ENCODE results near the gene COLEC12.
"Not testable (repeated sequence)": the region's sequence is repeated elsewhere in the genome, so short reads cannot be mapped to it uniquely, and the experiment has no call there.

COLEC12 gene

GRCh38 chr18:312415-312814 is 188.1 kb downstream of the COLEC12 start:
- in situ Hi-C loops (cut with HindIII; ENCODE audit: low pct_unique_long_range_greater_than_20kb, low sequenced_read_pairs) = no loop called here
- TF ChIP-seq JUND (IDR thresholded peaks at IDR 0.05; ENCODE audit: low read depth) = no peak
- DNase-seq (ENCODE audit: low read depth in 1 of 2, low spot score in 1 of 2) = no peak

DNA sequence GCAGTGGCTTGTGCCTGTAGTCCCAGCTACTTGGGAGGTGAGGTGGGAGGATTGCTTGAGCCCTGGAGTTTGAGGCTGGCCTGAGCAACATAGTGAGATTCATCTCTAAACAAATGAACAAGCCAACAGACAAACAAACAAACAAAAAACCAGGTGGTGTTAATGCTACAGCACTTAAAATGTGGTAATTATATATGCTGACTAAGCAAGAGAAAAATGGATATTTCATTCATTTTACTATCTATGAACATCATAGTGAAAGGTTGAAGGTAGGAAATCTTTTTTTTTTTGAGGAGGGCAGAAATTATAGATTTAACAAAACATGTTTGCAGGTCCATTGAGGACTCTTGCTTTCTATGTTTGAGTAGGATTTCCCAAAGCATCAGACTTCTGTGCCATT is 190.5 kb downstream of the COLEC12 start:
- no peak for DNase-seq (ENCODE audit: low read depth in 1 of 2, low spot score in 1 of 2)
- in situ Hi-C loops (cut with HindIII; ENCODE audit: low pct_unique_long_range_greater_than_20kb, low sequenced_read_pairs) = no loop called here
- TF ChIP-seq JUND (IDR thresholded peaks at IDR 0.05; ENCODE audit: low read depth) = no peak

DNA sequence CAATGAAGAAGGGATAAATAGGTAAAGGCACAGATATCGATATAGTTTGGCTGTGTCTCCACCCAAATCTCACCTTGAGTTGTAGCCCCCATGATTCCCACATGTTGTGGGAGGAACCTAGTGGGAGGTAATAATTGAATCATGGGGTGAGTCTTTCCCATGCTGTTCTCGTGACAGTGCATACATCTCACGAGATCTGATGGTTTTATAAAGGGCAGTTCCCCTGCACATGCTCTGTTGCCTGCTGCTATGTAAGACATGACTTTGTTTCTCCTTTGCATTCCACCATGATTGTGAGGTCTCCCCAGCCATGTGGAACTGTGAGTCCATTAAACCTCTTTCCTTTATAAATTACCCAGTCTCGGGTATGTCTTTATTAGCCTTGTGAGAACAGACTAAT is 192.4 kb downstream of the COLEC12 start:
- in situ Hi-C loops (cut with HindIII; ENCODE audit: low pct_unique_long_range_greater_than_20kb, low sequenced_read_pairs); DNase-seq (ENCODE audit: low read depth in 1 of 2, low spot score in 1 of 2): not testable (repeated sequence)

DNA sequence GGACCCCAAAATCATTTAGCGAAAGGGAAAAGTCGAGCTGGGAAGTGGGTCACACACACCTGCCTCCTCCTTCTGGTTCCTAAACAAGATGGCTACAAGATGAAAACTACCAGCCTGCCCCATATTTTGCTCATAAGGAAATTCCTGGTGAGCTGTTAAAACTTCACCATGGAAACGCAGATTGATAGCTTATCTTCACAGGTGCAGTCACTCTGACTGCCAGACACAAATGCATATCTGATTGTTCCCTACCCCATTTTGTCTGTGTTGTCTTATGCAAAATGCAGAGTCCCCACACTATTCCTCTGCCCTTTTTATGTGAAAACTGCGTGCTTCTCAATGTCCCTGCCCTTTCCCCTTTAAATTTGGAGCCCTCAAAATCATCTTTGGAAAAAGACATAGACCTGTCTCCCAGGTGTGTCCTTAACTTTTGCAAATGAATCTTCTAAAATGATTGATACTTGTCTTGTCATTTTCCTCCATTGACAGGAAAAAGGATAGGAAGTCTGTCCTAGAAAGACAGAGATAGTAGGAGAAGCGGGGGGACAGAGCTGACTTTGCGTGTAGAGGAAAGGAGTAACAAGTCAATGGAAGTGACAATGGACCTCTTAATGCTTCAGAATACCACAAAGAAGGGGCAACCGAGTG is 193.8 kb downstream of the COLEC12 start:
- in situ Hi-C loops (cut with HindIII; ENCODE audit: low pct_unique_long_range_greater_than_20kb, low sequenced_read_pairs) = no loop called here
- no peak for DNase-seq (ENCODE audit: low read depth in 1 of 2, low spot score in 1 of 2)
- TF ChIP-seq JUND (IDR thresholded peaks at IDR 0.05; ENCODE audit: low read depth) = no peak

DNA sequence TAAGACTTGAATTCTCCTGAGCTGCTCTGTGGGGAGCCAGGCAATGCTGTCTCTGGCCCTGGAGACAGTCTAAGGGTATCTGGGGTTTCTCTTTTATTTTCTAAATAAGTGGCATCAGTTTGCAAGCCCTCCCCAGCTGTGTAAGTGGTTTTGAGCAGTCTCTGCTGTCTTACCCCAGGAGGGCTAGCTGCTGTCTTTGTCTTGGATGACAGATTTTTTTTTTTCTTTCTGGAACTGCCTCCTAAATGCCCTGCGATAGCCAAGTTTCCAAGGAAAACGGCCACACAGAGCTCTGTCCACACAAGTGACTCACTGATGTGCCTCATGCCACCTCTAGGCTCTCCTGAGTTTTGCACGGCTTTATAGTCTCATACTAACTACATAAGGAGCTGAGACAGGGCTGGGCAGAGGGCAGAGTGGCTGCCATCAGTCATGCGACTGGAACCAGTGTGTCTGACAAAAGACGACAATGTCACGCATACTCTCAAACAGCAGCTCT is 195.4 kb downstream of the COLEC12 start:
- DNase-seq (ENCODE audit: low read depth in 1 of 2, low spot score in 1 of 2) = peak in 1 of 2 experiments; percentile 38
- in situ Hi-C loops (cut with HindIII; ENCODE audit: low pct_unique_long_range_greater_than_20kb, low sequenced_read_pairs) = no loop called here
- no peak for TF ChIP-seq JUND (IDR thresholded peaks at IDR 0.05; ENCODE audit: low read depth)

- no peak for DNase-seq (ENCODE audit: low read depth in 1 of 2, low spot score in 1 of 2)
- in situ Hi-C loops (cut with HindIII; ENCODE audit: low pct_unique_long_range_greater_than_20kb, low sequenced_read_pairs) = no loop called here
- TF ChIP-seq JUND (IDR thresholded peaks at IDR 0.05; ENCODE audit: low read depth) = no peak
These were observed 196.9 kb downstream of the COLEC12 start for GRCh38 chr18:303607-304006.

- TF ChIP-seq JUND (IDR thresholded peaks at IDR 0.05; ENCODE audit: low read depth) = no peak
- DNase-seq (ENCODE audit: low read depth in 1 of 2, low spot score in 1 of 2) = no peak
- in situ Hi-C loops (cut with HindIII; ENCODE audit: low pct_unique_long_range_greater_than_20kb, low sequenced_read_pairs) = no loop called here
These were observed 197.5 kb downstream of the COLEC12 start for GRCh38 chr18:303011-303410.

DNA sequence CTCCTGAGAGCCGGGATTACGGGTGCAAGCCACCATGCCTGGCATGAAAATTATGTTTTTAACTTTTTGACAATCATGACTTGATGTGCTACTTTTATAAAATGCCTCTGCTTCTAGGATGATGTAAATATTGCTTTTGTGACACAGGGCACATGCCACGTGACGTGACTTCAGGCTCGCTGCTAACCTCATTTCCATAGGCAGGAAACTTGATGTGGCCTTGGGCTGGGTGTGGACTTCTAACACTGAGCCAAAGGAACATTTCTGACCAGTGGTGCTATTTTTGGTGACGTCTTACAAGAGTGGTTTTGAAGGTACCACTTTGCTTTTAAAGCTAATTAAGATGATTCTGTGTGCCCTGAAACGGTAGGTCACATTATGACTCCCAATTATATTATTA is 198.4 kb downstream of the COLEC12 start:
- DNase-seq (ENCODE audit: low read depth in 1 of 2, low spot score in 1 of 2) = no peak
- in situ Hi-C loops (cut with HindIII; ENCODE audit: low pct_unique_long_range_greater_than_20kb, low sequenced_read_pairs) = no loop called here
- TF ChIP-seq JUND (IDR thresholded peaks at IDR 0.05; ENCODE audit: low read depth) = no peak

DNA sequence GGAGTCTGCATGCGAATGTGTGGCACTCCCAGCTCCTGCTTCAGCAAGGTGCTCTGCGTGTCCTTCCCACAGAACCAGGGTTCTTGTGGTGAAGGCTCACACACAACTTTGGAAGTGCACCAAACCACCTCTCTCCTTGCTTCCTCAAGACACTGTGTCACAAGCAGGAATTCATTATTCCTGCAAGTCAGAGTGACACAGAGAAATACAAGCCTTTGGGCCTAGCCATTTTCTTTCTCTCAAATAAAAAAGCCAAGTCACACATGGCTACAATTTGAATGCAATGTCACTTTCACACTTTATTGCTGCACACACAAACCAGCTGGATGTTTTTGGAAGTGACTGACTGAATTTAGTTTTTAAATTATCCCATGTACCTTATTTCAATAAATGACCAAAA is 202.6 kb downstream of the COLEC12 start:
- no peak for TF ChIP-seq JUND (IDR thresholded peaks at IDR 0.05; ENCODE audit: low read depth)
- DNase-seq (ENCODE audit: low read depth in 1 of 2, low spot score in 1 of 2) = no peak
- in situ Hi-C loops (cut with HindIII; ENCODE audit: low pct_unique_long_range_greater_than_20kb, low sequenced_read_pairs) = no loop called here

DNA sequence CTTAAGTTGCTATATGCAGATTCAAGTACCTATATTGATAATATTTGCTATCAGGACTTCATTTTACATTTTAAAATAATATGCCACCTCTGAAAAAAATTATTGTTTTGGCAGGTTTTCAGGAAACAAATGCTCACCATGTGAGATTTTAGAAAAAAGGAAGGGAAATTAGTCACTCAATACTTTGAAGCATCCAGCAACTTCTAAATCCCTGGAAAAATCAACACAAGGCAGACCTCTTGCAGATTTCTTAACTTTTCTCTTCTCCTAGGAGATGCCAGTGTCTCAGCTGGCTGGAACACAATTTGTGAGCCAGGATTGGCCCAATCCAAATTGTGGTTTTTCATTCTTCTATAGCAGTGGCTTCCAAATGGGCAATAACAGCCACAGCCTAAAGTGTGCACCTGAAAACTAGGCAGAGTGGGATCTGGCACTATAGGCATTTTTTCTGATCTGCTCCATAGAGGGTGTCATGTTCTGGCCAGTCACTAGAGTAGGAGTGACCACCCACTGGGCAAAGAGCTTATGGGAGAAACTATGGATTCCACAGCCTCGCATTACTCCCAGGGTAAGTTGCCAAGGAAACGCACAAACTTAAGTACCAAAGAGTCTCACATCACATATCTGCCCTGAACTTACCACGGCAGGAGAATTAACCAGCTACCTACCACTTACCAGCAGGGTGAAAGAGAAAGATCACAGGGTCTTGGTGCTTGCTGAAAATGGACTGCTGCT is 204.6 kb downstream of the COLEC12 start:
- in situ Hi-C loops (cut with HindIII; ENCODE audit: low pct_unique_long_range_greater_than_20kb, low sequenced_read_pairs) = no loop called here
- no peak for DNase-seq (ENCODE audit: low read depth in 1 of 2, low spot score in 1 of 2)
- TF ChIP-seq JUND (IDR thresholded peaks at IDR 0.05; ENCODE audit: low read depth) = no peak

GRCh38 chr18:294566-294965 is 205.9 kb downstream of the COLEC12 start:
- no peak for DNase-seq (ENCODE audit: low read depth in 1 of 2, low spot score in 1 of 2)
- in situ Hi-C loops (cut with HindIII; ENCODE audit: low pct_unique_long_range_greater_than_20kb, low sequenced_read_pairs) = no loop called here
- TF ChIP-seq JUND (IDR thresholded peaks at IDR 0.05; ENCODE audit: low read depth) = no peak

DNA sequence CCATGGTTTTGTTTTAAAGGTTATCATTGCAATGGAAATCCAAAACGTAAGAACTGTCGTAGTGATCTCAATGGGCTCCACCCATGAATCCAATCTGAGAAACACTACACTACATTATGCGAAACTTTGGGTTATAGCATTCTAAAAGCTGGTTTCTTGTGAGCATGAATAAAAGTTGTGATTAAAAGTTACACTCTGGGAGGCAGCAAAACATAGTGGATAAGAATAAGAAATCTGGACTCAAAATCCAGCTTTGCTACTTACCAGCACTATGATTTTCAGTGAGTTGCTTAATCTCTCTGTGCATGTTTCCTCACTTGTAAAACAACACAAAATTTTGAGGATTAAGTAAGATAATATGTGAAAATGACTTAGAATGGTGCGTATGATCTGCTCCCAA is 207.0 kb downstream of the COLEC12 start:
- TF ChIP-seq JUND (IDR thresholded peaks at IDR 0.05; ENCODE audit: low read depth) = no peak
- in situ Hi-C loops (cut with HindIII; ENCODE audit: low pct_unique_long_range_greater_than_20kb, low sequenced_read_pairs) = no loop called here
- peak in 1 of 2 experiments; percentile 28 for DNase-seq (ENCODE audit: low read depth in 1 of 2, low spot score in 1 of 2)

GRCh38 chr18:292271-292670 is 208.2 kb downstream of the COLEC12 start:
- TF ChIP-seq JUND (IDR thresholded peaks at IDR 0.05; ENCODE audit: low read depth) = no peak
- peak in 1 of 2 experiments; percentile 19 for DNase-seq (ENCODE audit: low read depth in 1 of 2, low spot score in 1 of 2)
- in situ Hi-C loops (cut with HindIII; ENCODE audit: low pct_unique_long_range_greater_than_20kb, low sequenced_read_pairs) = no loop called here

GRCh38 chr18:289970-290369 is 210.5 kb downstream of the COLEC12 start:
- in situ Hi-C loops (cut with HindIII; ENCODE audit: low pct_unique_long_range_greater_than_20kb, low sequenced_read_pairs); DNase-seq (ENCODE audit: low read depth in 1 of 2, low spot score in 1 of 2): not testable (repeated sequence)

All from T47D (cell line).